Renal cortex interstitium (tissue), 11 donors: ENCODE results near the gene IQCE. TPM values are rescaled to one million over a fixed set of nuclear protein-coding genes. Genes with fewer than 3 reads are reported as not detected.

ENCODE experiments used
- DNase-seq, 11 donors: peaks; one replicate each; pipeline ENCODE4 v3.0.0-alpha.2; 2013; ENCODE audit warnings: low read depth in 9 of 11, low spot score in 4 of 11; ENCODE audit errors: extremely low read depth in 1 of 11
- polyA plus RNA-seq, 3 donors: library from polyadenylated mRNA; unstranded; fragments of 120-200 nt; gene quantifications; one replicate each; pipeline ENCODE4 v1.2.1, GENCODE V29; 2013; ENCODE audit not compliant: insufficient read length in 3 of 3

Gene IQCE
- polyA plus RNA-seq, 3 donors: 19.7 to 26.2 (median 24.2) TPM

GRCh38 chr7:2519119-2519930, 39.5 kb upstream of the IQCE start, which contains the start of gene LFNG:
LFNG (plus strand) TSS chr7:2519774; CDS start chr7:2519862, 88 bp downstream.
- peak in 9 of 11 donors; percentile 70 to 91 (median 85) for DNase-seq

- no peak for DNase-seq
These were observed 38.5 kb upstream of the IQCE start for GRCh38 chr7:2520131-2520760.

DNA sequence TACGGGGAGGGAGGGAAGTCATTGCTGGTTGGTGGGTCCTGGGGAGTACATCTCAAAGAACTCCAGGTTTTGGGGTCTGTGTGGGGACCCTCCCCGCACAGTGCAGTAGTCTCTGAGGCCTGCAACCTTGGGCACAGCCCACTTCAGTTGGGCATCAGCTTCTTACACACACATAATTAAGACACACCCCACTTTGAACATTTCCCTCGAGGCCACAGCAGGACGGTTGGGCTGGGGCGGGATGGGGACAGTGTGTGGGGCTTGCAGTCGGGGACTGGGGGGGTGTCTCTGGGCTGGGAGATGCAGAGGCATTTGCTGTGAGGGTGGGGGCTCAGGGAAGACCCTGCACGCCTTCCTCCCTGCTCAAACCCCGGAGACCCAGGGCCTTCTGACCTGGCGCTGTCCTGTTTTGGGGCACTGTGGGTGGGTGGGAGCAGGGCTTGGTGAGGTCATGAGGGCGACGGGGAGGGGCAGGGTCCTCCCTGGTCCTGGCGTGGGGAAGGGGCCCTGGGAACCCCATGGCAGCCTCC, 38.0 kb upstream of the IQCE start:
- DNase-seq: no peak

DNA sequence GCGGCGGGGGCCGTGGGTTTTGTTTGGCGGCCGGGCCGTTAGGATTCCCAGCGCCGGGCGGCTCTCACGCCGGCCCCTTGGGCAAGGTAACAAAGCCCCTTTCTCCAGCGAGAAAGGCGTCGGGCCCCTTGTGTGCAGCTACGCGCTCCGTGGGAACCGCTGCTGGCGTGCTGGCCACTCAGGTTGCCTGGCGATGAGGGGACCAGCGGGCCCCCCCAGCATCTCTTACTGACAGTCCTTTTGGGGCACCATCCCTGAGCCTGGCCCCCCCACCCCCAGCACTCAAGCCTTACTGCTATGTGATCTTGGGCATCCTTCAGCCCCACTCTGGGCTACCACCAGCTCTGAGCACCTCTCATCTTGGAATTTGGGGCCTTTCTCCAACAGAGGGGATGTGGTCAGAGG, 37.4 kb upstream of the IQCE start:
- DNase-seq: no peak

DNA sequence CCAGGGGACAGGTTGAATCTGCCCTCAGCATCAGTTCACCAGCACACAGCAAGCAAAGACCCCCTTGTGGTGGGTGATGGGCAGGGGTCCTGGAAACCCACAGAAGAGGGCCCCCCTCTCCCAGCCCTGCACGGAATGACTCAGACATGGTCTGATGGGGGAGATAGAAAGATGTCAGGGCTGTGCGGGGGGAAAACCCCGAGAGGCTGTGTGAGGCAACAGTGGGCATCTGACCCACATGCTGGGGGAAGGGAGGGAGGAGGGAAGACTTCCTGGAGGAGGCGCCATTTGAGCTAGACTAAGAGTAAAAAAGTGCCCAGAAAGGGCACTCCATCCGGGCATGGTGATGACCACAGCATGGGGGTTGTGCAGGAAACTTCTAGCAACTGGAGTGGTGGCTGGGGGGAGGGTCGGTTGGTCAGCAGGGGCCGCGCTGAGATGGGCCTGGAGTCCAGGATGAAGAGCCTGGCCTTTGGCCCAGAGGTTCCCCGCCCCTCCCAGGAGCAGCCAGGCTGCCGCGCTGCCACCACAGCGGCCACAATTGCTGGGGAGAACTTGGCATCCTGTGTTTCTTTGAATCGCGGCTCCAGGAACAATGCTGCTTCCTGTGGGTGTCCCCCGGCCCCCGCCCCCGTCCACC, 36.7 kb upstream of the IQCE start:
- no peak for DNase-seq

DNA sequence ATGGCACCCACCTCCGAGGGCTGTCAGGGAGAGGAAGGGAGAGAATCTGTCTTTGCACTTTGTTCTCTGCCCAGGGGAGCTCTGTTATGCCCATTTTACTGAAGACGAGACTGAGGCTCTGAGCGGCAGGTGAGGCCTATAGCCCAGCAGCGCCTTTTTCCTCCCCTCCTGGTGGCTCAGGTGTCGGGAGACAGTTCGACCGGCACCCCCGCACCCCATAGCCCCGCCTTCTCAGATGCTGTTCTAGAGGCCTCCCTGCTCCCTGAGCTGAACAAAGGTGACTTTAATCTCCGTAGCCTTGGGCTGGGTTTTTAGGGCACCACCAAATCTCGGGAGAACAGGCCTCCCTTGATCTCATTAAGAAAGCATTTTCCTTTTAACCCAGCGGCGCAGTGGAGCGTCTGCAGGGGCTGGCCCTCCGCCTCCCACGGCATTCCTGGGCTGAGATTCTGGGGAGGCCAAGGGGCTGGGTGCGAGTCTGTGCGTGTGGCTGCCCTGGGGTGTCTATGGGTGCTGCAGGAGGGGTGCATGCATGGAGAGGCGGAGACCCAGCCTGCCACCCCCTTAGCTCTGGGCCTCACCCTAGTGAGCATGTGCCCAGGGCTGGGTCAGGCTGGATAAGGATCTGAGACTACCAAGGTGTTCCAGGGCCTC, 35.9 kb upstream of the IQCE start:
- DNase-seq: no peak

DNA sequence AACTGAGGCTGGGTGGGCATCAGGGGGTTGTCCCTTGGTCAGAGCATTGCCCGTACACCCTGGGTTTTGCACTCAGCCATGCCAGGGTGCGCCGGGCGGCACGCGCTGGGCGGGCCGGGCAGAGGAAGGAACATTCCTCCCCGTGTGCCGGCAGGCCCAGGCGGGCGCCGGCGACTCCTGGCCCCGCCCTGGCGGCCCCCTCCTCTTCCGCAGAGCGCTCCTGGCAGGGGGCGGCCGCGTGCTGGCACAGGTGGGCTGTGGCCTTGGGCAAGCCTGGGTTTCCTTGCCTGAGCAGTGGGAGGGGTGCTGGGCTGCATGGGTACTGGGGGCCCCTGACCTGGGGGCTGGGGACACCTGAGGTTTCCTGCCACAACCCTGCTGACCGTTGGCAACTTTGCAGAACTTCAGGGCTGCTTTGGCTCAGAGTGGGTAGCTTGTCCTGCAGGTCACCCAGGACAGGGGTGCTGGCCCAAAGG, 35.3 kb upstream of the IQCE start:
- DNase-seq: no peak

DNA sequence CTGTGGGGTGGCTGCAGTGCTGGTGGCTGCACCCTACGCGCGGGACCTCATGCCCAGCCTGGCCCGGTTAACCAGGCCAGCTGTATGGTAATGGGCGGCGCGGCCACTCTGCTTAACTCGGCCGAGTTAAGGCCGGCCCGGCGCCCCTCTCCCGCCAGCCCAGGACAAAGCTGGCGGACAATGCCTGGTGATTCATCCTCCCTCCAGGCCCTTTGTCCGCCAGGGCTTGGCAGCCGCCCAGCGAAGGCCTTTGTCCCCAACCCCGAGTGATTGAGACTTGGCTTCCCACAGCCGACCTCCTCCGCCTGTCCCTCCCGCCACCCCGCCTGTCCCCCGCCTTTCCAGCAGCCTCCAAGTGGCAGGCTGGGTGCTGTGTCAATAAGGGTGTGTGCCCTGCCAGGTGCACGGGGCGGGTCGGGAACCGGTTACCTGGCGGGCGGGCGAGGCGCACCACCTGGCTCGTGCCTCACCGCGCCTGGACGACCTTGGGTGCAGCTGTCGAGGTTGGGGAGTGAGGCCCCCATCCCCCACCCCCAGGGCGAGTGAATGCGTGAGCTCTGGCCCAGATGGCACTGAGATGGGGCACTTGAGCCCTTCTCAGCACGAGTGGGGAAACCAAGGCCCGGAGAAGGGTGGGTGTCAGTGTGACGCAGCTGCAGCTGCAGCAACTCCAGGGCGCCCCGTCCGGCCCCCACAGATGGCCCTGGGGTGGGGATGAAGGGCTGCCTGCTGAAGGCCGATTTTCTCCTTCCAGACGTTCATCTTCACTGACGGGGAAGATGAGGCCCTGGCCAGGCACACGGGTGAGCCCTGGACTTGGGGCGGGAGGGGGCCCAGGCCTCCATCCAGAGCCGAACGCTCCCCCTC, 34.6 kb upstream of the IQCE start:
- no peak for DNase-seq

DNA sequence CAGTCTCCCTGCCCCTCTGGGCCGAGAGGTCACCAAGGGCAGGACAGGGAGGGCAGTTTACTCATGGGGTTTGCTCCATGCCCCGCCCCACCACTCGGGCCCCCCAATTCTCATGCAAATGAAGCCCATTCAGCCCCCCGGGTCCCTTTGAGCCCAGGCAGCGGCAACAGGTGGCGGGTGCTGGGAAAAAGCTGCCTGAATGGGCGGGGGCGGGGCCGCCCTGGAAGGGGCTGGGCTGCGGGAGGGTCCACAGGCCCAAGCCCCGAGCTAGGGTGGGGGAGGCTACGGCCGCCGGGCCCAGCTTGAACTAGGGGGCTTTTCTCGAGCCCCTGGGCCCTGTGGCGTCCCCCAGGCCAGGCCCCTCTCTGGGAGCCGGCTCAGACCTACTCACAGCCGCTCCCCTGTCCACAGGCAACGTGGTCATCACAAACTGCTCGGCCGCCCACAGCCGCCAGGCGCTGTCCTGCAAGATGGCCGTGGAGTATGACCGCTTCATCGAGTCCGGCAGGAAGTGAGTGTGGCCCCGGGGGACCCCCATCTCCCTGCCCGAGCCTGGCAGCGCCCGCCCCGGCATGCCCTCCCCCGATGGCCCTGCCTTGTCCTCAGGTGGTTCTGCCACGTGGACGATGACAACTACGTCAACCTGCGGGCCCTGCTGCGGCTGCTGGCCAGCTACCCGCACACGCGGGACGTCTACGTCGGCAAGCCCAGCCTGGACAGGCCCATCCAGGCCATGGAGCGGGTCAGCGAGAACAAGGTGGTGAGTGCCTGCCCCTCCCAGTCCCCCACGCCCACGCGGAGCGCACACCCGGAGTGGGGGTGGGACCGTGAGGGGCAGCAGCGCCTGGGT, 33.7 kb upstream of the IQCE start:
- DNase-seq: no peak

GRCh38 chr7:2525658-2526630, 32.8 kb upstream of the IQCE start:
- DNase-seq: no peak

DNA sequence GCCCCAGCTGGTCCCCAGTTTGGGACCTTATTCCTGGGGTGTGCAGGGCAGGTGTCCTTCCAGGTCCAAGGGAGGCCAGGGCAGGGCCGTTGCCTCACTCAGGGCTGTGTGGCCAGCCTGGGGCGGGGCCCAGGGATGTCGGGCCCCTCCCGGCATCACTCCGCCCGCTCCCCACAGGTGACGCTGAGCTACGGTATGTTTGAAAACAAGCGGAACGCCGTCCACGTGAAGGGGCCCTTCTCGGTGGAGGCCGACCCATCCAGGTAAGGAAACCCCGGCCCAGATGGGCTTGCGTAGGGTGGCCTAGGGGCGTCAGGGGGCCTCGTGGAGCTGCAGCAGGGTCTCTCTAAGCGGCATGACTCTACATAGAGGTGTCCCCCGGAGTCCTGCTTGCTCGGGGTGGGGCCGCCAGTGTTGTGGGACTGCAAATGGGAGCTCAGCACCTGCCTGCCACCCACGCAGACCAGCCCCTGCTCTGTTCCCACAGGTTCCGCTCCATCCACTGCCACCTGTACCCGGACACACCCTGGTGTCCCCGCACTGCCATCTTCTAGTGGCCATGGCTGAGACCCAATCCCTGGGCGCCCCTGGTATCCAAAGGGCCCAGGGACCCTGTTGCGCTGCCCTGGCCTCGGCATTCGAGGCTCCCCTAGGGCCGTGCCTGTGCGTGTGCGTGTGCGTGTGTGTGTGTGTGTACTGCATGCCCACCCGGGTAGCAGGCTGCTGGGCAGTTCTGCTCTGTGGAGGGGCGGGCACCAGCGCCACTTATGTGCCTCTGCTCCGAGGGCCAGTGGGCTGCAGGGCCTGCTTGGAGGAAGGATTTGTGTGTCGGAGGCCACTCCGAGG, 31.9 kb upstream of the IQCE start:
- DNase-seq: no peak

DNA sequence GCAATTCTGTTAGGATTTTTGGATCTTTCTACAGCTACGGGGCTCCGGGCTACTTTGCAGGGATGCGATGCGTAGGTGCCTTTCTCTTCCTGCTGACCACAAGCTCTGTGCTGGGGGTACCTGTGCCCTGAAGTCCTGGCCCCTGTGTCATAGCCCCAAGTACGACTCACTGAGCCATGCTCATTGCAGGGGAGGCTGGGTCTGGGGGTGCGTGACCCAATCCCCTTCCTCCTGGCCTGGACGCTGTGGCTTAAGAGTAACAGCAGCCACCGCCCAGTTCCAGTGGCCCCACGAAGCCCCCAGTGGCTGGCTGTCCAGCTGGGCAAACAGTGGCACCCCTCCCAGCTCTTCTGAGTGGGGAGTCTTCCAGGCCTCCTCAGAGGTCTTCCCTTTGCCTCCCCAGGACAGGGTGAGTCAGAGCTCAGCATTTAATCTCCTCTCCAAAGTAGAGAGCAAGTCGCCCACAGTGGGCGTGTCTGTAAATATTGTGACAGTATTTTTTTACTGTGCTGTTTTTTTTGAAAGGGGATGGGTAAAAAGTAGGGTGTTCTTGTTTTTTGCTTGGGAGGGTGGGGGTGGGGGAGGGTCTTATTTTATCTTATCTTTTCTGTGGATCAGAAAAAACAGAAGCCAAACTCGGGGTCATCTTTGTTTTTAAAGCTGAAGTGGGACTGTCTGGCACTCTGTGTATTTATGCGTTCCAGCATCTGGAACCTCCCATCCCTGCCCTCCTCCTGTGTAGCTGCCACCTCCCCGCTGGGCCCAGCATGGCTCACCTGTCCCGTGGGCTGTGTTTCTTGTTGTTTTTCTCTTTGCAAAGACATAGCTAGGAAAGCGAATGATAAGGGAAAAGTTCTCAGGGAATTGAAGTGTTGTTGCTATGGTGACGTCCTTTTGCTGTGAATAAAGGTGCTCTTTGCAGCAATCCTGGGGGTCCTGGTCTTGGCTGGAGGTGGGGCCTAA, 31.0 kb upstream of the IQCE start:
- DNase-seq: no peak

DNA sequence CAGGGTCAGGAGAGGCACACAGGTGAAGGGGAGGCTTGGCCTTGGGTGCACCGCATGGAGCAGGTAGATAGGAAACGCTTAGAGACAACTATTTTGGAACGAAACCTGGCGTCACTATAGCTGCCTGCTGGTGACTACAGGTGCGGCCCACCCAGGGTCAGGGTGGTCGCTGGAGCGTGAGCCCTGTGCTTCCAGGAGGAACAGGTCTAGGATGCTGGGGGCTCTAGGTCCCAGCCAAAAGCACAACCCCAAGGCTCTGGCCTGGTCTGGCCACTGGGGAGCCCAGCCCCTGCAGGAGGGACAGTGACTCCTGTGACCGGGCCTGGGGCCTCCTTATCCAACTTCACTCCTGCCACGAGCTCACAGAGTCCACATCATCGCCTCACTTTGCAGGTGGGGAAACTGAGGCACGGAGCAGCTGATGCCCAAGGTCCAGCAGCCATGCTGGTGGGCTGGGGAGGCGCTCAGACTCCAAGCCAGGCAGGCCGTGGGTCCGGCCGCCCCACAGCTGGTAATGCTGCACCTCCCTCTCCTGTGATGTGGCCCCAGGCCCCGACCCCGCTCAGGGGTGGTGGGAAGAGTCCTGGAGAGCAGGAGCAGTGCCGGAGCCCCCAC, 30.2 kb upstream of the IQCE start:
- DNase-seq: no peak
